Breast epithelium (tissue), 3 donors: ENCODE measurements around the gene VPS13D.

Experiments used
- CTCF ChIP-seq, 3 donors: fragments of 450-650 bp; IDR thresholded peaks; one replicate each; pipeline ENCODE4 v1.5.1; 2016 to 2017; ENCODE audit warnings: antibody characterized with exemption in 3 of 3, mild to moderate bottlenecking in 3 of 3, moderate library complexity in 3 of 3
- POLR2A ChIP-seq: fragments of 450-650 bp; IDR thresholded peaks from one replicate; pipeline ENCODE4 v1.6.1; 2016; ENCODE audit warnings: antibody characterized with exemption, mild to moderate bottlenecking, moderate library complexity
- POLR2AphosphoS5 ChIP-seq, 3 donors: sonication (generic); formaldehyde crosslinking; IDR thresholded peaks; one replicate each; pipeline ENCODE4 v1.6.1; 2017; ENCODE audit warnings: antibody characterized with exemption in 3 of 3

- TF ChIP-seq CTCF (IDR thresholded peaks at IDR 0.05) (no peak), POLR2AphosphoS5 (IDR thresholded peaks at IDR 0.05) (no peak), POLR2A (no peak)
Observed at GRCh38 chr1:12372761-12373160, 142.9 kb downstream of the VPS13D start.
